AG09319 (cell line): ENCODE data around the gene MYORG.
"Not testable (repeated sequence)": the region's sequence is repeated elsewhere in the genome, so short reads cannot be mapped to it uniquely, and the experiment has no call there.

Experiments
- DNase-seq: peaks from one replicate; pipeline ENCODE4 v3.0.0-alpha.2; 2010; ENCODE audit warnings: low read depth; ENCODE audit errors: extremely low read depth
- CTCF ChIP-seq: IDR thresholded peaks from 2 replicates; pipeline ENCODE4 v1.5.1; 2011; ENCODE audit warnings: low read depth, mild to moderate bottlenecking, inconsistent platforms, low read length, moderate library complexity

The MYORG gene

GRCh38 chr9:34343090-34343489 lies 33.6 kb downstream of the MYORG start:
- DNase-seq, result no peak
- no peak for TF ChIP-seq CTCF

- TF ChIP-seq CTCF, result no peak
- no peak for DNase-seq
These were observed 34.9 kb downstream of the MYORG start for GRCh38 chr9:34341659-34342295.

- no peak for TF ChIP-seq CTCF
- DNase-seq, result no peak
These were observed 37.9 kb downstream of the MYORG start for GRCh38 chr9:34338665-34339385.

GRCh38 chr9:34338079-34338478 lies 38.6 kb downstream of the MYORG start:
- DNase-seq, result not testable (repeated sequence)

GRCh38 chr9:34337403-34337802 lies 39.3 kb downstream of the MYORG start:
- DNase-seq, result no peak
- TF ChIP-seq CTCF, result peak; percentile 26

- DNase-seq, result no peak
These were observed 41.3 kb downstream of the MYORG start for GRCh38 chr9:34335376-34335775.

GRCh38 chr9:34334916-34335315 lies 41.8 kb downstream of the MYORG start:
- no peak for DNase-seq
- TF ChIP-seq CTCF, result no peak

More at GRCh38 chr9:34335376-34335775, 41.3 kb downstream of the MYORG start:
- no peak for TF ChIP-seq CTCF
